Effector CD4-positive, alpha-beta T cell (primary cell): ENCODE measurements around the gene GABRG3.
"Not testable (repeated sequence)": the region's sequence is repeated elsewhere in the genome, so short reads cannot be mapped to it uniquely, and the experiment has no call there.

ENCODE experiments used
- DNase-seq: peaks from one replicate; pipeline ENCODE4 v3.0.0-alpha.2; 2020

The GABRG3 gene

DNA sequence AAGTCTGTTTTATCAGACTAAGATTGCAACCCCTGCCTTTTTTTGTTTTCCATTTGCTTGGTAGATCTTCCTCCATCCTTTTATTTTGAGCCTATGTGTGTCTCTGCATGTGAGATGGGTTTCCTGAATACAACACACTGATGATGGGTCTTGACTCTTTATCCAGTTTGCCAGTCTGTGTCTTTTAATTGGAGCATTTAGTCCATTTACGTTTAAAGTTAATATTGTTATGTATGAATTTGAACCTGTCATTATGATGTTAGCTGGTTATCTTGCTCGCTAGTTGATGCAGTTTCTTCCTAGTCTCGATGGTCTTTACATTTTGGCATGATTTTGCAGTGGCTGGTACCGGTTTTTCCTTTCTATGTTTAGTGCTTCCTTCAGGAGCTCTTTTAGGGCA, 220.5 kb downstream of the GABRG3 start:
- not testable (repeated sequence) for DNase-seq

DNA sequence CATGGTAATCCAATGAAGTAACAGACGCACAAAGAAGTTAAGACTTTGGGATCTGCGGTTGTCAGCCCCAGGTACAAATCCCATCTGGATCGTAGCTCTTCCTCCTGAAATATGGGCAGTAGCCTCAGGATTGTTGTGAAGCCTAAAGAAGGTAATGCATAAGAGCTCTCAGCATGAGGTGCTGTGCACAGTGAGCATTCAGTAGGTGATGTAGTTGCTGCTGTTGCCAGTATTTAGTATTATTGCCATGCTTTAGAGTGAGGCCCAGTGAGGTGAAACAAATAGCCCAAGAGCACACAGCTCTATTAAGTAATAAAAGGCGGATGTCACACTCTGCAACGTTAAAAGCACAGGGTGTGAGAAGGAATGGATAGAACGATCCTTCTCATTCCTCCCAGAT, 225.7 kb downstream of the GABRG3 start:
- DNase-seq: no peak

DNA sequence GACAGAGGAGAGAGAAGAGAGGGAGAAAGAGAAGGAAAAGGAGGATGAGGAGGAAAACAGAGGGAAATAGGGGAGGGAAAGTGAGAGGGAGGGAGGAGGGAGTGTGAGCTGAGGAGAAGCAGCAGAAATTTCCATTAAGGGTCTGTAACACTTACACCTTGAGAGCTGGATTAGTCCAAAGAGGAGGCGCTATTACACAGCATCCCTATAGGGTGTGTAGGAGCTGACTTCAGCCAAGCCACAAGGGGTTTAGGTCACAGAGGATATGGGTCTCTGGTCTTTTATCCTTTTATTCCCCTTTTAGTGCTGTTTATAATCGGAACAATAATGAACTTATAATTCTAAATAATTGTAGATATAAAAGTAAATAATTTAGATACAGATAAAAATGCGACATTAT, 230.4 kb downstream of the GABRG3 start:
- no peak for DNase-seq

DNA sequence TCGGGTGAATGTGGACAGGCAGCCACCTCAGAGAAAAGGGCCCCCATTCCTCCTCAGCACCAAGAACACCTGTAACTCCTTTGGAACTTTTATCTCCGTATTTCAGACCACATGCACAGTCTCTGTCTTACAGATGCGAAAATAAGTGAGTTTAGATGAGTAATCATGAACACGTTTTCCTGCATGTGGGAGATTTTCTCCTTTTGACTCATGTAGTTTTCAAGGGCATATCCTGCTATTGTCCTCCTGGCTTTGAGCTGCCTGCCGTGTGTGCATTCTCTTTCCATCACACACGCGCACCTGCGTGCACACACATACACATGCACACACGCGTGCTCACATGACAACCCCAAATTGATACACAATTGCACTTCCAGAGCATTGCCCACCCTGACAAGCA, 239.2 kb downstream of the GABRG3 start:
- no peak for DNase-seq

DNA sequence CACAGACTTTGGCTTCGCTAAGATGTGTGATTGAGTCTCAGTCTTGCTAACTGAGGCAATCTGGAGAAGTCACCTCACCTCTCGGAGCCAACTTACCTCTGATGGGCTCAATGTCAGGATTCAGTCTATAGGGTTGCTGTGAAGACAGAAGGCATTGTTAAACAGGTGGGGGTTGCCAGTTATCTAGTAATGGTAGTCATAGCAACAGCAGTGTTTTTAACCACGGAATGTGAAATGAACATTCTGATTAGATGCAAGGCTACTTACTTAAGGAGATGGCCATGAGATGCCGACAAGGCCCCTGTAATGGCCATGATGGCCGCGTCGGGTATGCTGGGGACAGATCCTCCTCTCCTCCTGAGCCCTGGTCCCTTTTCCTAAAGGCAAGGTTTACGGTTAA, 243.1 kb downstream of the GABRG3 start:
- DNase-seq: no peak

DNA sequence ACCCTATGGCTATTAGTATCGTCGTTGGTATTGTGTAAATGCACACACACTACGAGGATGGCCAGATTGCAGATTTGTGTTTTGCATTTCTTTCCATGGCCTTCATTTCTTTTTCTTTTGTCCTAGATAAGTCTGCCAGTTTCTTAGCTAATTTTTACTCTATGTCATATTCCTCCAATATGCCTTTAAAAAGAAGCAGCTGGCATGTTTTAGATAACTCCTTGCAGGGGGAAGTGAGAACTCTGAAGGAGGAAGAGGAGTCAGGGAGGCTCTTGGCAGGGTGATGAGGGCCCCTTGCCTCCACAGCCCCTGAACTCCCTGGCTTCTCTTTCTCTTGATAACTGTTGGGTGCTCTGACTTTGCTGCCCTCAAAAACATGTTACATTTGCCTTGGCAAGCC, 244.0 kb downstream of the GABRG3 start:
- DNase-seq: no peak

DNA sequence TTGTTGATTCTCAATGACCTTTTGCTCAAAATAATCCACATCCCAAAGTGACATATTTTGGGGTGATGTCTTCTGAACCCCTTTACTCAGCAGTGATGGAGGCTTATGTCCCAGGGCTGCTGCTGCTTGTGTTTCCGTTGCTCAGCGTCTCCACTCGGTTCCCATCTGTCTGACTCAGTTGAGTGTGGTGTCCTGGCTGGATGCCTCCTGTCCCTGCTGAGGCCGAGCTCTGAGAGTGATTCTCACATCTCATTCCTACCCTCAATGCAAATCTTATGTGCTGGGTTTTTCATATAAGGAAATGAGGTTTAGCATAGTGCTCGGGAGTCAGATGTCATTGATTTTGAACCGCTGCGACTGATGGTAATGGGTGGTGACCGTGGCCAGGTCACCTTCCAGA, 247.4 kb downstream of the GABRG3 start:
- no peak for DNase-seq

DNA sequence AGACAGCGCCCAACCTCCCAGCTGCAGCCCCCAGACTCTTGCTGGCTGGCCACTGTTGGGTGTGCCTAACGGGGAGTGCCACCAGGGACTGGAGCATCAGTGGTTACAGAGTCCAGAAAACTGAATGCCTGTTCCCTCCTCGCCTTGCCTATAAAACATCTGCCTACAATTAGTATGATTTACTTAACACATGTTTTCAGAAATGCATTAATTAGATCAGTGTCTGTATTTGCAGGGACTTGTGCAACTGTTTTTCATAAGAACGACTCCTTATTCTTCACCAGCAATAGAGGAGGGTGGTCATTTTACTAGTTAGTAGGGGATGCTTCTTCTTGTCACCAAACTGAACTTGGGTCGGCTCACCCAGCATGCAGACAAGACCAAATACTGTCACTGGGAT, 248.7 kb downstream of the GABRG3 start:
- no peak for DNase-seq

DNA sequence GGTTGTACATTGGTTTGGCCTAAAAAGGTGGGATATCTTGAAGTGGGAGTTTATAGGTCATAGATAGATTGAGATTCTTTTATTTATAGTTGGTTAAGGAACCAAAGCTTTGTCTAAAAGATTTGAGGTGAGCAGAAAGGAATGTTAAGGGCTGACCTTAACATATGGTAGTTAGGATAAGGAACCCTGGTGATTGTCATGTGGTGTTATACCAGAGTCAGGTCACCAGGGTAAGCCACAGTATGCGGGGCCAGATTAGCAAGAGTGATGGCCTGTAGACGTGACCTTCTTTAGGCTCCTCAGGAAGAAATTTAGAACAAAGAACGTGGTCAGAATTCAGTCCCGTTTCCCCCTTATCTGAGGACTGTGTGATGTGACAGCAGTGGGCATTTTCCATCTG, 249.2 kb downstream of the GABRG3 start:
- DNase-seq: no peak

DNA sequence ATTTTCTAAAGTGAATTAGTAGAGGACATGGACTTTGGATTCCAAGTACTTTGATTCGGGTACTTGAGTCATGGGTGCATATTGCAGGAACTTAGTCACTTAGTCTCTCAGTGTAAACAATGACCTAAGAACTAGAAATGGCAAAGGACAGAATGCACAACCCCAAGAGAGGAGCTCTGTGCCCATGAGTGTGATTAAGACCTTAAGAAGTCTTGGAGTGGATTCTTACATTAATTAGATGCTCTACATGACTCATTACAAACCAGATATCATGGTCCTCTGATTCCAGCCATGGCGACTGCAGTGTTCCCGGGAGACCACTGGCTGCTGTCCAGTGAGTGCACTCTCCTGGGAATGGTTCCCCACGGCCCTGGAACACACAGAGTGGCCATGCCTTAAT, 251.5 kb downstream of the GABRG3 start:
- no peak for DNase-seq

DNA sequence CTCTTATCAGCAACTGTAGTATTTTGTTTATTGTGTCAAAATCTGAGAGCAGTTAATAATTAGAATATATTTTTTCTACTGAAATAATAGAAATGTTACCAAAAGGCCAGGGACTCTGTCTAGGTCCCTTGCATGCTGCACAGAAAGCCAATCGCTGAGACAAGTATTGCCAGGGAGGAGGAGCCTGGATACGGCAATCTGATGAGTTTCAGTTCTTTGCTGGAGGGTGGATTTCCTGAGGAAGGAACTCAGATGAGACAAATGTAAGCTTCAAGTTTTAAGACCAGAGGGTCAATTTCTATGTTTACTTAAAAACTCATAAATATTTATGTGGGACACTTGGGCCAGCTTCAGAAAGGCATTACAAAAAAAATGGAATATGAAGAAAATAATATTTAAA, 252.2 kb downstream of the GABRG3 start:
- no peak for DNase-seq

DNA sequence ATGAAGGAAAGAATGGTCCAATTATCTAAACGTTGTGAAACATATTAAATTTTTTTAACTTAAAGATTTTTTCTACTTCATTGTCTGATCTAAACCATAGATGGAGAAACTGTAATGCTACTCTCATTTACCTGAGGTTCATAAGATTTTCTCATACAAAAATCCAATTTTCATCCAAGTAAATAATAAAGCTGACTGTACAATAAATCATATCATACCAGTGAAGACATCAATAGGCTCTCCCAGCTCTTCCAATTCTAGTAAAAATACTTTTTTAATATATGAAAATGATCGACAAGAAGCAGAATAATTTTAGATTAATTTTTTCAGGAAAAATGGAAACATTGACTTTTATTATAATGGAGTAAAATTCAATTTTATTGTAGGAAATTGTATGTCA, 260.8 kb downstream of the GABRG3 start:
- DNase-seq: no peak

DNA sequence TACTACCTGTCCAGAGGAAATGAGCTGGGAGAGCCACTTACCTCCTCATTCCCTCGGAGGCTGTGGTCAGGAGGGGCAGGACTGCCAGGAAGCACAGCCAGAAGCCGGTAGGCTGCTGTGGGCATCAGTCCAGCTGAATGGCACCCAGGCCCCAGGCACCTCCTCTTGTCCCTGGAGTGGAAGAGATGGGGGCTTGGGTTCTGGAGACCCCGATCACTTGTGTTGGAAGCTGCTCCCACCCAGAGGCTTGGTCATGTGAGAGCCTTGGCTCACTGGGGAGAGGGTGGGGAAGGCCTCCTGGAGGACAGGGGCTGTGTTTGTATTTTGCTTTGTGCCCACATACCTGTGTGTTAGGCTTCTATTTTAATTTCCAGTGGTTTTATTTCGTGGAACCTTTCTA, 261.9 kb downstream of the GABRG3 start:
- DNase-seq: no peak

DNA sequence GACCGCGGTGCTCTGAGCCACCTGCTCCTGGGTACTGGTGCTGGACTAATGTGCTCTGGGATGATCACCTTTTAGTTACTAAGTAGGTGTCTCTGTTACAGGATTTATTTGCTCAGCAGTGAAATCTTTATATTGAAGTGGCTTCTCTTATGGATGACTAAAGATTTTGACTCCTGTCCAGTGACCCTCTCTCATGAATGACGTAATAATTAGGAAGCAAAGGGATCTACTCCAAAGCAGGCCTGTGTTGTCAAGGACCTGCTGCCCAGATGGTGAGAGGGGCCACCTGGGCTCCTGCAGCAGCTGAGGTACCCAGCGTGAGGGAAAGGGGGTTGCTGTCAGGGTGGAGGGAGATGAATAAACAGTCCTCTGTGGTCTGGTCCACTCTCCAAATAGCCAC, 263.6 kb downstream of the GABRG3 start:
- no peak for DNase-seq

DNA sequence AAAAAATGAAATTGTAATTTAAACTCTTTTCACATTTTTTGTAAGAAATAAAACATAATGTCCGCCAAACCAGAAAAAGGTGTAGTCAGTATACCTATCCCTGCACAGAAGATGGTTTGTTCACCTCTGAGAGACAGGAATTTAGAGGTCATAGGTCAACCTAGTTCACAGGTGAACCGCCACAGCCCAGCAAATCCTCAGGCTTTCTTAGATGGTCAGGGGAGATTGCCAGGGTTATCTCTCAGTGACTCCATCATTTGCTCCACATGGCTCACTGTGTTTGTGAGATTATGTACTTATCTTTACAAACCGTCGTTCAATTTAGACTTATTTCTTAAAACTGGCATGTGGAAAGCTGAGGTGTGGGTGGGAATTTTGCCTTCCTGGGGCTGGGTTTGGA, 264.2 kb downstream of the GABRG3 start:
- no peak for DNase-seq

DNA sequence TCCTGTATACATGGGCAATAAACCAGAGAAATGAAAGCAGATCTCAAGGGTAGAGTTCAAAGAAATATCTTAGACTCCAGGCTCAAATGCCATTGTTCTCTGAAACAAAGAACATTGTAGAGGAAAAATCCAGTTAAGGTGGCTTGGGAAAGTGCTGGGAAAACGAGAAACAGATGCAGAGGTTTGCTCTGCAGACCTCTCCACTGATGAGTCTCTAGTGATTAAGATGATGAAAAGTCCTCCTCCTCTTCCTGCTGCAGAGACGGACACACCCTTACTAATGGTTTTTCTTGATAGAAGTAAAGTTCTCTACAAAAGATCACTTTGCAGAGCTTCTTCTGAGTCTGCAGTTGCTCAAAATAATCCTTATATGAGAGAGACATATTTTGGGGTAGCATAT, 264.7 kb downstream of the GABRG3 start:
- DNase-seq: no peak

DNA sequence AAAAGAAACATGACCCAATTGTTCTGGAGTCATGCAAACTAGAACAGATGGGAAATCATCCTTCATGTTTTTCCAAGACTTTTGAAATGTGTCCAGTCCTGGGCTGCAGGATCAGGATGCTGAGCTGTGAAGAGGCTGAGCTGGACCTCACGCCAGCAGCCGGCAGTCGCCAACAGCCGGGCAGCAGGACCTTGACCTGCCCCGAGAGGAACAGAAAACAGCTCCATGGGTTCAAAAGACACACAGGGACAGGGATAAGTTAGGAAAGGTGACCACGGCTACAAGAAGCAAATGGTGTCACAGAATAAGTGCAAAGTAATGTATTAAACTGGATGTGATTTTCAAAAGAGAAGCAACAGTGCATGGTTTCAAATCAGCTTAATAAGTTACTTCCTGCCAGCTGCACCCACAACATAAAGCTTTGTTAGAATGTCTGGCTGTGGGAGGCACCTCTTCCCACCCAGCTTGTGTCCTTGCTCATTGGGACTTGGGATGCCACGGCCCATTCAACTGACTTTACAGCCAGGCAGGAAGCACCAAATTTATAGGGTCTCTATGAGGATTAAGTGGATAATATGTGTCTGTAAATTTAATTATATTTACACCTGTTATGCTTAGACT, 266.4 kb downstream of the GABRG3 start:
- DNase-seq: no peak

DNA sequence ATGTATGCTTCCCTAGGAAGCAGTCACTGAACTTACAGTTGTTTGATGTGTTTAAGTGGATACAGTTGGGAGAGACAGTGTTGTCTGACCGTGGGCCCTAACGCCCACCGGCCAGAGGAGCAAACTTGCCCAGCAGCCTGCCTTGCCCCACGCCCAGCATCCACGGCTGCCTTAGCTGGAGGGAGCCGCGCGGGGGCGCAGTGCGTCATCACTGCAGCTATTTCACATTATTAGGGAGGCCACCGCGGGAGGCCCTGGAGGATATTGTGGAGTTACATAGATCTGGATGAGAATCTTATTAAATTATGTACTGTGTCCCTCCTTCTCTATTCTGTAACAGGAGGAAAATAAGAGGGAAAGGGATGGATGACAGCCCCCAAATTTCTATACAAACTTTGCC, 267.2 kb downstream of the GABRG3 start:
- no peak for DNase-seq

DNA sequence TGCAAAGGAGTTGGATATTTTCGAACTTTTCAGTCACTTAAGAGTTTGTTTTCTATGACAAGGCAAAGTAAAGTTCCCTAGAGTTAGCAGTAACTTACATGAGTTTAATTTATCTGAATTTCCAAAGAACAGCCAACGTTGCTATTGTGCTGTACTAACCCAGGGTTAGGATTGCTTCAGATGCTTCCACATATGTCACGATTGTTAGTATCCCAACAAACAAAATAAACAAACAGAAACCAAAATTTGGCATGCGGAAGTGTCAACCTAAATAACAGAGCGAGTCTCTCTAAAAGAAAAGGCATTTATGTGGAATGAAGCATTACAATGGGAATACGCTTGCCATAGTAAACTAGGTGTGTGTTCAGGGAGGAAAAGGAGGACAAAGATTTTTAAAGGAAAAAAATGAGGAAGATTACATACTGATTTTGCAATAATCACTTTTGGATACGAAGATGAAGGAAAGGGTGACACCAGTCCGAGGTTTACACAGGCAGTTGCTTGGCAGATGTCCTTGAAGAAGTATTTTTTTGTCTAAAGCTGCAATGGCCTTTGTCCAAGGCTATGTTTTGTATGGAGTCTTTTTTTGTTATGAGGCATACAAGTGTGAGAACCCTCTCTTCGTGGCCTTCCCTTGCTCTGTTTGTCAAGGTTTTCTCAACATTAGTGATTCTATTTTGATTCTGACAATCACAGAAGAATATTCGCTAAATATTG, 267.9 kb downstream of the GABRG3 start:
- no peak for DNase-seq

DNA sequence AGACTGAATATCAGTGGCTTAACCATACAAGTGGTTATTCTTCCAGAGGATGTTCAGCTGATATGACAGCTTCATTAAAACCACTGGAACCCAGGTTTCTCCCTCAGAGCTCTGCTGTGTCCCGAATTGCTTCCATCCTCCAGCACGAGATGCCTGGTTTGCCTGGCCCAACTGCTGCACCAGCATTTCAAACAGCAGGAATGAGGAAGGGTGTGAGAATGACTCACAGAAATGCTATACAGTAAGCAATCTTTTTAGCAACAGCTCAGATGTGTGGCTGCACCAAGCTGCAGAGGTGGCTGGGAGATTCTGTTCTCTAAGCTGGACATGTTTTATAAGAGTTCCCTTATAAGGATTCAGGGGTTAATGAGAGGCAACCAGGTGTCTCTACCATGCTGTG, 271.0 kb downstream of the GABRG3 start:
- DNase-seq: no peak

DNA sequence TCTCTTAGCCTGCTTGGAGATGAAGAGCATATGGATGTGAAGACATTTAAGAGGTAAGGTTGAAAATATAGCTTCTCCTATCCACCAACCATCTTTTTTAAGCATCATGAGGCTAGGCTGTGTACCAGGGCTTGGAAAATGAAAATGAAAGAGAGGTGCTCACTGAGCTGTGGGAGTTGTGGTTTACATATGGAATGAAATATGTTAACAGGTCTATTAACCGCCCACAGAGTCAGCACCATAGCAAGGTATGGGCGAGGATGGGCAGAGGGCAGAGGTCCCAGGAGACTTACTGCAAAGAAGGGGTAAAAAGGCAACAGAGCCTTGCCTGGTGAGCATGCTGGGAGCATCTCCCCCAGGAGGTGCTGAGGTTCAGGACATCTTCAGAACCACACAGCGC, 273.1 kb downstream of the GABRG3 start:
- DNase-seq: no peak

DNA sequence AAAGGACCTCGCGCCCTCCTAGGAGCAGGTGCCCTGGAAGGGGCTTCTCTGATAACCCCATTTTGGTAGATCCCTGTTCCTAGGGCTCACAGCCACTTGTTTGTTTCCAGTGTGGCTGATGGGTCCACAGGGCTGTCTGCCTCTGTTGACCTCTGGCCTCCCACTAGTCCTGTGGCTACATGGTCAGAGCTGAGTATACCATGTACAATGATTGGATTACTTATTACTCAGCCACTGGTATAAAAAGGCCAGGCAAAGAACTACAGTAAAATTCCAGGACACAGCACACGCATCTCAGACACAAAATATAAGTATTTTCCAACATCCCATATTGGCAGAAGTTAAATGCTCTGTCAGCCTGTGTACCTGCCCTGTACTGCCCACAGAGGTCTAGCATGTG, 277.3 kb downstream of the GABRG3 start:
- DNase-seq: no peak

DNA sequence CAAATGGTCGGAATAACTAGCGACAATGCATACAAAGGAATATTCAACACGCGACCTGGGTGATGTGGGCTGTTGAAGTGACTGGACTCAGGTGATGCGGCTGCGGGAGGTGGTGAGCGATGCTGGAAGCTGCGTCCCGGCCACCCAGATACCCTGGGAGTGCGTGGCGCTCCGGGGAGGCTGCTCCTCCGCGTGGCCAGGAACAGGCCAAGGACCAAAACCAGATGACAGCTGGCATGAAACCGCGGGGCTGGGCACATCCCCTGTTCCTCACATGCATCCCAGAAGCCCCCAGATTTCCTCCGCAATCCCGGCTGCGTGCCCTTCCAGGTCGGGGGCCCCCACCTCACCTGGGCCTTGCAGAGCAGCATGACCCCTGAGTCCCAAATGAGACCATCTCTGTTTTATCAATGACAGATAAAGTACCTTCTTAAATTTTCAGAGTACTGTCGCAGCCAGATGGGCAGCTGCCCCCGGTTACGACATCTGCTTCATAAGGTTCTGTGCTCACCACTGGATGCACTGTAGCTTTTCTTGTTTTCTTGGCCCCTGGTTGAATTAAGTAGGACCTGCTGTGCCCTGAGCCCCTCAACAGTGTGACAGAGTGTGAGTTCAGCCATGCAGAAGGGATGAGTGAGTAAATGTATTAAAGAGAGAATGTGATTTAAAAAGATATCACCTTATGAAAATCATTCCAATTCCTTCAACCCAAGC, 278.2 kb downstream of the GABRG3 start:
- no peak for DNase-seq

DNA sequence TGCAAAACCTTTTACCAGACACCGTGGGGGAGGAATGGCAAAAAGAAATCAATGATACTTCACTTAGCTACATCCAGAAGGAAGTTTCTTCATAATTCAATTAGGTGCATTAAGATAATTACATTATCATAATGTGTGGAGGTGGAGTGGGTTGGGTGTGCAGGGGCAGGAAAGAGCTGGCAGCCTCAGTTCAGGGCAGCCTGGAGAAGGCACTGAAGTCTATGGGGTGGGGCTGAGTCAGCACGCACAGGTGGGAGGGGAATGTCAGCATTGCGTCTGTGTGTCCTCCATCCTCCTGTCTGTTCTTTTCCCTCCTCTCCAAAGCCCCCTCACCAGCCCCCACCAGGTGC, 278.8 kb downstream of the GABRG3 start:
- DNase-seq: no peak

DNA sequence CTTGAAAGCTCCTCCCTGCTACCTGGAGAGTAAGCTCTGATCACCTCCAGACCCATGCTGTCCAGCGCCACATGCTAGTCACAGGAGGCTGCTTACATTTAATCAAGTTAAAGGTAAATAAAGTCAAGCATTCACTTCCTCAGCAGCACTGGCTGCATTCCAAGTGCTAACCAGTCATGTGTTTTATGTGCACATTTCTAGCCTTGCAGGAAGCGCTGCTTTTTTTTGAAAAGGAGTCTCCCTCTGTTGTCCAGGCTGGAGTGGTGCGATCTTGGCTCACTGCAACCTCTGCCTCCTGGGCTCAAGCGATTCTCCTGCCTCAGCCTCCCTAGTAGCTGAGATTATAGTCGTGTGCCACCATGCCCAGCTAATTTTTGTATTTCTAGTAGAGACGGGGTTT, 279.2 kb downstream of the GABRG3 start:
- DNase-seq: no peak
